ENCODE data around the gene SNED1.

The SNED1 gene

DNA sequence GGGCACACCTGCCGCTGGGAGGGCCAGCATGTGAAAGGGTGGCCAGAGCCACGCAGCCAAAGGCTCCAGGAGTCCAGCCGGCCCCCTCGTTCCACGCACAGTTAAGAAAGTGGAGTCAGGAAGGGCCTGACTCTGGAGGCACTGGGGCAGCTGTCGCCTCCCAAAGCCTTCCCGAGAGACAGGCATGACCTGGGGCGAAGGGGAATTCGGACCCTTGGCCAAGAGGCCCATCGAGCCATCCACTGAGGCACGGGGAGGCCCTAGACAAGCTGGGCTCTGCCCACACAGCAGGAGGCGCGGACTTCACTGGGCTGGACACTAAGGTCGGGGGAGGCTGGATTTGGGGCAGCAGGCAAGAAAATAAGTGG, 38.5 kb upstream of the SNED1 start:
- no CpG with 5 or more reads among the region's 14 CpGs for WGBS (ENCODE audit: extremely low coverage, insufficient coverage, low lambda C conversion rate)
- Histone ChIP-seq H3K18ac (ENCODE audit: low read length) (no peak overlapping the region), H2AK5ac (ENCODE audit: low read length) (no peak overlapping the region), H3K4me3 (ENCODE audit: low read length) (no peak overlapping the region), H3K4ac (ENCODE audit: low read depth, low read length) (no peak overlapping the region), H3K27ac (ENCODE audit: low read depth, low read length) (no peak overlapping the region), H3K23ac (ENCODE audit: low read length) (no peak overlapping the region), H3K4me1 (ENCODE audit: control insufficient read depth, low read depth, low read length) (no peaks in the 10 kb centered on the region), H3K36me3 (ENCODE audit: control insufficient read depth, insufficient read depth, low read length) (no peaks in the 10 kb centered on the region), H2BK15ac (replicated peaks; ENCODE audit: low read depth) (no peak overlapping the region), H3K56ac (ENCODE audit: low read length) (no peak overlapping the region), H3K27me3 (ENCODE audit: insufficient read depth, low read length, poor library complexity) (no peaks in the 10 kb centered on the region), H3K79me1 (ENCODE audit: low read length) (no peaks in the 10 kb centered on the region), H3K4me2 (ENCODE audit: low read length) (no peak overlapping the region), H2BK120ac (ENCODE audit: low read depth, low read length) (no peak overlapping the region), H3K79me2 (ENCODE audit: control insufficient read depth, insufficient read depth, low read length) (no peaks in the 10 kb centered on the region), H2BK5ac (ENCODE audit: low read length) (no peak overlapping the region), H4K5ac (ENCODE audit: low read length) (no peak overlapping the region), H4K8ac (ENCODE audit: low read depth, low read length) (no peak overlapping the region), H3K9ac (ENCODE audit: low read length) (no peak overlapping the region)
- no peak for DNase-seq

DNA sequence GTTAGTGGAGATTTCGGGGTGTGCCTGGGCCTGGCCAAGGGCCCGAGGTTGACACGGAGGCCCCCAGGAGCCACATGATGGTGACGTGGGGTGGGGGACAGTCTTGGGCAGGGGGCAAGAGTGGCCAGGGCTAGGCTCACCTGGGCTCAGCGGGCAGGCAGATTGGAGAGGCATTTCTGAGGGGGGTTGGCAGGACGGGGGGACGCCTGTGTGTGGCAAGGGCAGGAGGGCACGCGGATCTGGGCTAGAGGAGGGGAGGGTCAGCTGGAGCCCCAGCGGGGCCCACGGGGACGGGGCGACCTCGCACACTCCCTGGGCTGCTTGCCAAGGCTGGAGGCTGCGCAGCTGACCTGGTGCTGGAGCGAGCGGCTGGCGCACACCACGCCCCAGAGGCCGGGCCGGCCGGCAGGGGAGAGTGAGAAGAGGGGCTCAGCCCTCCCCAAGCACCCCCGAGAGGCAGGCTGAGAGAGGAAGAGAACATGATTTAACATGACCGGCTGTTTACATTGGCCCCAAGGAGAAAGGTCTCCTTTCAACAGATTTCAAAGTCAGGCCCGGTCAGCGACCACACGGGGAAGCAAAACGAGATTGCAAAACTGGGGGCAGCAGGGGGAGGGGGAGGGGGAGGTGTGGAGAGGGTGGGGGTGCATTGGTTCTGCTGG, 38.0 kb upstream of the SNED1 start:
- Histone ChIP-seq H3K36me3 (ENCODE audit: control insufficient read depth, insufficient read depth, low read length) (no peaks in the 10 kb centered on the region), H3K79me2 (ENCODE audit: control insufficient read depth, insufficient read depth, low read length) (no peaks in the 10 kb centered on the region), H2AK5ac (ENCODE audit: low read length) (no peak overlapping the region), H3K56ac (ENCODE audit: low read length) (no peak overlapping the region), H4K5ac (ENCODE audit: low read length) (no peak overlapping the region), H3K27me3 (ENCODE audit: insufficient read depth, low read length, poor library complexity) (no peaks in the 10 kb centered on the region), H4K8ac (ENCODE audit: low read depth, low read length) (no peak overlapping the region), H3K4me3 (ENCODE audit: low read length) (no peak overlapping the region), H3K27ac (ENCODE audit: low read depth, low read length) (no peak overlapping the region), H3K23ac (ENCODE audit: low read length) (no peak overlapping the region), H3K18ac (ENCODE audit: low read length) (no peak overlapping the region), H3K4ac (ENCODE audit: low read depth, low read length) (no peak overlapping the region), H2BK5ac (ENCODE audit: low read length) (no peak overlapping the region), H3K79me1 (ENCODE audit: low read length) (no peaks in the 10 kb centered on the region), H3K9ac (ENCODE audit: low read length) (no peak overlapping the region), H2BK15ac (replicated peaks; ENCODE audit: low read depth) (no peak overlapping the region), H3K4me1 (ENCODE audit: control insufficient read depth, low read depth, low read length) (no peaks in the 10 kb centered on the region), H2BK120ac (ENCODE audit: low read depth, low read length) (no peak overlapping the region), H3K4me2 (ENCODE audit: low read length) (no peak overlapping the region)
- WGBS (ENCODE audit: extremely low coverage, insufficient coverage, low lambda C conversion rate) = no CpG with 5 or more reads among the region's 28 CpGs
- DNase-seq = no peak

GRCh38 chr2:240960971-240961876, 37.2 kb upstream of the SNED1 start:
- Histone ChIP-seq H4K5ac (ENCODE audit: low read length) (no peak overlapping the region), H3K4me1 (ENCODE audit: control insufficient read depth, low read depth, low read length) (no peaks in the 10 kb centered on the region), H2BK5ac (ENCODE audit: low read length) (no peak overlapping the region), H2BK120ac (ENCODE audit: low read depth, low read length) (no peak overlapping the region), H3K4ac (ENCODE audit: low read depth, low read length) (no peak overlapping the region), H2BK15ac (replicated peaks; ENCODE audit: low read depth) (no peak overlapping the region), H3K4me3 (ENCODE audit: low read length) (no peak overlapping the region), H3K79me1 (ENCODE audit: low read length) (no peaks in the 10 kb centered on the region), H4K8ac (ENCODE audit: low read depth, low read length) (no peak overlapping the region), H3K23ac (ENCODE audit: low read length) (no peak overlapping the region), H3K9ac (ENCODE audit: low read length) (no peak overlapping the region), H3K18ac (ENCODE audit: low read length) (no peak overlapping the region), H3K27ac (ENCODE audit: low read depth, low read length) (no peak overlapping the region), H3K79me2 (ENCODE audit: control insufficient read depth, insufficient read depth, low read length) (no peaks in the 10 kb centered on the region), H3K4me2 (ENCODE audit: low read length) (no peak overlapping the region), H3K56ac (ENCODE audit: low read length) (no peak overlapping the region), H3K36me3 (ENCODE audit: control insufficient read depth, insufficient read depth, low read length) (no peaks in the 10 kb centered on the region), H3K27me3 (ENCODE audit: insufficient read depth, low read length, poor library complexity) (no peaks in the 10 kb centered on the region), H2AK5ac (ENCODE audit: low read length) (no peak overlapping the region)
- no peak for DNase-seq
- 100% methylated on average over 3 of the region's 27 CpGs for WGBS (ENCODE audit: extremely low coverage, insufficient coverage, low lambda C conversion rate)

GRCh38 chr2:240961910-240962299, 36.5 kb upstream of the SNED1 start:
- Histone ChIP-seq H3K4me3 (ENCODE audit: low read length) (no peak overlapping the region), H3K36me3 (ENCODE audit: control insufficient read depth, insufficient read depth, low read length) (no peaks in the 10 kb centered on the region), H3K4me1 (ENCODE audit: control insufficient read depth, low read depth, low read length) (no peaks in the 10 kb centered on the region), H3K56ac (ENCODE audit: low read length) (no peak overlapping the region), H3K79me2 (ENCODE audit: control insufficient read depth, insufficient read depth, low read length) (no peaks in the 10 kb centered on the region), H3K27ac (ENCODE audit: low read depth, low read length) (no peak overlapping the region), H2BK120ac (ENCODE audit: low read depth, low read length) (no peak overlapping the region), H3K4me2 (ENCODE audit: low read length) (no peak overlapping the region), H3K18ac (ENCODE audit: low read length) (no peak overlapping the region), H3K79me1 (ENCODE audit: low read length) (no peaks in the 10 kb centered on the region), H2AK5ac (ENCODE audit: low read length) (no peak overlapping the region), H3K9ac (ENCODE audit: low read length) (no peak overlapping the region), H3K23ac (ENCODE audit: low read length) (no peak overlapping the region), H2BK15ac (replicated peaks; ENCODE audit: low read depth) (no peak overlapping the region), H4K8ac (ENCODE audit: low read depth, low read length) (no peak overlapping the region), H3K27me3 (ENCODE audit: insufficient read depth, low read length, poor library complexity) (no peaks in the 10 kb centered on the region), H2BK5ac (ENCODE audit: low read length) (no peak overlapping the region), H4K5ac (ENCODE audit: low read length) (no peak overlapping the region), H3K4ac (ENCODE audit: low read depth, low read length) (no peak overlapping the region)
- no peak for DNase-seq
- no CpG with 5 or more reads among the region's 12 CpGs for WGBS (ENCODE audit: extremely low coverage, insufficient coverage, low lambda C conversion rate)

DNA sequence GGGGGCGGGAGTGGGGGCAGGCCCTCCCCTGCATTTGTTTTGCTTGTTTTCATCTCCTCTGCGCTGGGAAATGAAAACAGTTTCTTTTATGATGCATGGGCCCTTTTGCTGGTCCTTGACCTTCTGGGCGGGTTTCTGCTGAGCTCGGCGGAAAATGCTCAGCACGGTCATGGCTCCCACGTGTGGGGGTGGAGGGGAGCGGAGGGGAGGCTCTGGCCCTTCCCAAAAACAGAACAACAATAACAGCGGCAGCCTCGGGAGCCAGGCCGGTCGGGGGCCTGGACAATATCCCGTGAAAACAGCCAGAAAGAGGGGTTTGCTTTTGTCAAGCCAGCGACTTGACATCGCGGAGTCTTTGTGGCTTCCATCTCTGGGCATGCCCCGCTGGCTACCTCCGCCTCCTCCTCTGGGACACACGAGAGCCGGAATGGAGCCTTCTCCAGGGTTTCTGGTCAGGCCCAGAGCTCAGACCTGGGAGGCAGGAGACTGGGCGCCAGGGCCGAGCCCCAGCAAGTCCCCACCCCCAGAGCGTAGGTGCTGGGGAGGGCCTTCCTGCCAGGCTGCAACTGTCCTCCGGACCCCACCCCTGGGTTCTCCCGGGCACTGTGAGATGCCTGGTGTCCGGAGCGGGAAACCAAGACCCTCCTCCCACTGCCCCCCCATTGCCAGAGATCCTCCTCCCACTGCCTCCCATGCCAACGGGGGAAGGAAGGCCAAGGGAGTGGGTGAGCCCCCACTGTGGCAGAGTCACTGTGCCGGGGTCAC, 35.9 kb upstream of the SNED1 start:
- H2AK5ac ChIP-seq (ENCODE audit: low read length) = no peak overlapping the region
- H2BK120ac ChIP-seq (ENCODE audit: low read depth, low read length) = no peak overlapping the region
- H3K23ac ChIP-seq (ENCODE audit: low read length) = no peak overlapping the region
- no peak overlapping the region for H3K9ac ChIP-seq (ENCODE audit: low read length)
- DNase-seq = no peak
- no CpG with 5 or more reads among the region's 29 CpGs for WGBS (ENCODE audit: extremely low coverage, insufficient coverage, low lambda C conversion rate)
- no peak overlapping the region for H4K8ac ChIP-seq (ENCODE audit: low read depth, low read length)
- H3K79me2 ChIP-seq (ENCODE audit: control insufficient read depth, insufficient read depth, low read length) = no peaks in the 10 kb centered on the region
- no peak overlapping the region for H3K27ac ChIP-seq (ENCODE audit: low read depth, low read length)
- H3K4me3 ChIP-seq (ENCODE audit: low read length) = no peak overlapping the region
- no peaks in the 10 kb centered on the region for H3K79me1 ChIP-seq (ENCODE audit: low read length)
- H3K4me2 ChIP-seq (ENCODE audit: low read length) = no peak overlapping the region
- peak overlapping the region; percentile 34 for H3K56ac ChIP-seq (ENCODE audit: low read length)
- no peak overlapping the region for H4K5ac ChIP-seq (ENCODE audit: low read length)
- no peak overlapping the region for H2BK5ac ChIP-seq (ENCODE audit: low read length)
- H3K4me1 ChIP-seq (ENCODE audit: control insufficient read depth, low read depth, low read length) = no peaks in the 10 kb centered on the region
- no peak overlapping the region for H3K4ac ChIP-seq (ENCODE audit: low read depth, low read length)
- no peak overlapping the region for H2BK15ac ChIP-seq (replicated peaks; ENCODE audit: low read depth)
- H3K36me3 ChIP-seq (ENCODE audit: control insufficient read depth, insufficient read depth, low read length) = no peaks in the 10 kb centered on the region
- H3K18ac ChIP-seq (ENCODE audit: low read length) = no peak overlapping the region
- no peaks in the 10 kb centered on the region for H3K27me3 ChIP-seq (ENCODE audit: insufficient read depth, low read length, poor library complexity)
